Measurements from ENCODE around the gene EP300.

The EP300 gene

DNA sequence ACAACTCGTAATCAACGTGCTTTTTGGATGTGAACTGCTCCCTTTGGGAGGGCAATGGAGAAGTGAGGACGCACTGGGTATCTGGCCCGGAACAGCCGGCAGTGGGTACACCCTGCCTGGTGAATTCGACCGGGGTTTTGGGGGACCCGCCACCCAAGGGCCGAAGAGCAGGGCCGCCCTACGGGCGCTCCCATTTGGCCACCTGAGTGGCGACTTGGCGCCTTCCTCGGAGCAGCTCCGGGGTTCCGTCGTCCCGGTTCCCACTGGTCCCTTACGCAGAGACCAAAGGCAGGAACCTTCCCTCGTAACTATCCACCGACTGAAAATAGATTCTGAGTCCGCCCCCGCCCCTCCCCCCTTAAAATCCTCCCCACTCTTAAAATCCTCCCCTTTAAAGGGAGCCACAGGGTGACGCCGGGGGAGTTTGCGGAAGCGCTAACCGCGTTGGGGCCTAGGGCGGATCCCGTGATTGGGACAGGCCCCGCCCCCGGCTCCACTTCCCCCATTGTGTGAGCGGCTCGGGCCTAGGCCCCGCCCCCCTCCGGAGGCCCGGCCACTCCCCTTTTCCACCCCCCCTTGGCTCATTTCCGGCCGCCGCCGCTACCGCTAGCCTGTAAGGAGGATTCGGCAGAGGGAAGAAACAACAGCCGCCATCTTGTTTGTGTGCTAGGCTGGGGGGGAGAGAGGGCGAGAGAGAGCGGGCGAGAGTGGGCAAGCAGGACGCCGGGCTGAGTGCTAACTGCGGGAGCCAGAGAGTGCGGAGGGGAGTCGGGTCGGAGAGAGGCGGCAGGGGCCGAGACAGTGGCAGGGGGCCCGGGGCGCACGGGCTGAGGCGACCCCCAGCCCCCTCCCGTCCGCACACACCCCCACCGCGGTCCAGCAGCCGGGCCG is 1.0 kb upstream of the EP300 start (continued):
- TF ChIP-seq, protein P1, sequence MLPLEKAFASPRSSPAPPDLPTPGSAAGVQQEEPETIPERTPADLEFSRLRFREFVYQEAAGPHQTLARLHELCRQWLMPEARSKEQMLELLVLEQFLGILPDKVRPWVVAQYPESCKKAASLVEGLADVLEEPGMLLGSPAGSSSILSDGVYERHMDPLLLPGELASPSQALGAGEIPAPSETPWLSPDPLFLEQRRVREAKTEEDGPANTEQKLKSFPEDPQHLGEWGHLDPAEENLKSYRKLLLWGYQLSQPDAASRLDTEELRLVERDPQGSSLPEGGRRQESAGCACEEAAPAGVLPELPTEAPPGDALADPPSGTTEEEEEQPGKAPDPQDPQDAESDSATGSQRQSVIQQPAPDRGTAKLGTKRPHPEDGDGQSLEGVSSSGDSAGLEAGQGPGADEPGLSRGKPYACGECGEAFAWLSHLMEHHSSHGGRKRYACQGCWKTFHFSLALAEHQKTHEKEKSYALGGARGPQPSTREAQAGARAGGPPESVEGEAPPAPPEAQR (tag by site-specific recombination; IDR thresholded peaks at IDR 0.05), result no peak

DNA sequence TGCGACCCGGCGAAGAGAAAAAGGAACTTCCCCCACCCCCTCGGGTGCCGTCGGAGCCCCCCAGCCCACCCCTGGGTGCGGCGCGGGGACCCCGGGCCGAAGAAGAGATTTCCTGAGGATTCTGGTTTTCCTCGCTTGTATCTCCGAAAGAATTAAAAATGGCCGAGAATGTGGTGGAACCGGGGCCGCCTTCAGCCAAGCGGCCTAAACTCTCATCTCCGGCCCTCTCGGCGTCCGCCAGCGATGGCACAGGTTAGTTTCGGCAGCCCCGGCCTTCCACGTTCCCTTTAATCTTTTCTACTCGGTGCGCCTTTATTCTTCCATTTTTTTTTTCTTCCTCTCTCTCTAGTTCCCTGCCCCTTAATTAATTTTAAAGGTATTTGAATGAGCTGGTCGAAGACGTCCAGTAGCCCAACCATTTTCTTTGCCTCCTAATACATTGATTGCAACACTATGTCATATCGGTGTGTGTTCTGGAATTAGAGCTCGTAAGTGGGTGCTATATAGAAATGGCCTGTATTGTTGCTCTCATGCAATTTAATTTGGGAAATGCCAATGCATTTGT is 537 bp downstream of the EP300 start:
- no peak for TF ChIP-seq ZNF132 (tag by site-specific recombination; IDR thresholded peaks at IDR 0.05; ENCODE audit: borderline replicate concordance)
- TF ChIP-seq ZNF600 (tag by site-specific recombination; IDR thresholded peaks at IDR 0.05), result peak; percentile 98
- TF ChIP-seq, protein P2, sequence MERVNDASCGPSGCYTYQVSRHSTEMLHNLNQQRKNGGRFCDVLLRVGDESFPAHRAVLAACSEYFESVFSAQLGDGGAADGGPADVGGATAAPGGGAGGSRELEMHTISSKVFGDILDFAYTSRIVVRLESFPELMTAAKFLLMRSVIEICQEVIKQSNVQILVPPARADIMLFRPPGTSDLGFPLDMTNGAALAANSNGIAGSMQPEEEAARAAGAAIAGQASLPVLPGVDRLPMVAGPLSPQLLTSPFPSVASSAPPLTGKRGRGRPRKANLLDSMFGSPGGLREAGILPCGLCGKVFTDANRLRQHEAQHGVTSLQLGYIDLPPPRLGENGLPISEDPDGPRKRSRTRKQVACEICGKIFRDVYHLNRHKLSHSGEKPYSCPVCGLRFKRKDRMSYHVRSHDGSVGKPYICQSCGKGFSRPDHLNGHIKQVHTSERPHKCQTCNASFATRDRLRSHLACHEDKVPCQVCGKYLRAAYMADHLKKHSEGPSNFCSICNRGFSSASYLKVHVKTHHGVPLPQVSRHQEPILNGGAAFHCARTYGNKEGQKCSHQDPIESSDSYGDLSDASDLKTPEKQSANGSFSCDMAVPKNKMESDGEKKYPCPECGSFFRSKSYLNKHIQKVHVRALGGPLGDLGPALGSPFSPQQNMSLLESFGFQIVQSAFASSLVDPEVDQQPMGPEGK (tag by site-specific recombination; IDR thresholded peaks at IDR 0.05), result 0 out of 2 replicates have a peak, but pooled peaks have one; percentile 13
- TF ChIP-seq, protein P3, sequence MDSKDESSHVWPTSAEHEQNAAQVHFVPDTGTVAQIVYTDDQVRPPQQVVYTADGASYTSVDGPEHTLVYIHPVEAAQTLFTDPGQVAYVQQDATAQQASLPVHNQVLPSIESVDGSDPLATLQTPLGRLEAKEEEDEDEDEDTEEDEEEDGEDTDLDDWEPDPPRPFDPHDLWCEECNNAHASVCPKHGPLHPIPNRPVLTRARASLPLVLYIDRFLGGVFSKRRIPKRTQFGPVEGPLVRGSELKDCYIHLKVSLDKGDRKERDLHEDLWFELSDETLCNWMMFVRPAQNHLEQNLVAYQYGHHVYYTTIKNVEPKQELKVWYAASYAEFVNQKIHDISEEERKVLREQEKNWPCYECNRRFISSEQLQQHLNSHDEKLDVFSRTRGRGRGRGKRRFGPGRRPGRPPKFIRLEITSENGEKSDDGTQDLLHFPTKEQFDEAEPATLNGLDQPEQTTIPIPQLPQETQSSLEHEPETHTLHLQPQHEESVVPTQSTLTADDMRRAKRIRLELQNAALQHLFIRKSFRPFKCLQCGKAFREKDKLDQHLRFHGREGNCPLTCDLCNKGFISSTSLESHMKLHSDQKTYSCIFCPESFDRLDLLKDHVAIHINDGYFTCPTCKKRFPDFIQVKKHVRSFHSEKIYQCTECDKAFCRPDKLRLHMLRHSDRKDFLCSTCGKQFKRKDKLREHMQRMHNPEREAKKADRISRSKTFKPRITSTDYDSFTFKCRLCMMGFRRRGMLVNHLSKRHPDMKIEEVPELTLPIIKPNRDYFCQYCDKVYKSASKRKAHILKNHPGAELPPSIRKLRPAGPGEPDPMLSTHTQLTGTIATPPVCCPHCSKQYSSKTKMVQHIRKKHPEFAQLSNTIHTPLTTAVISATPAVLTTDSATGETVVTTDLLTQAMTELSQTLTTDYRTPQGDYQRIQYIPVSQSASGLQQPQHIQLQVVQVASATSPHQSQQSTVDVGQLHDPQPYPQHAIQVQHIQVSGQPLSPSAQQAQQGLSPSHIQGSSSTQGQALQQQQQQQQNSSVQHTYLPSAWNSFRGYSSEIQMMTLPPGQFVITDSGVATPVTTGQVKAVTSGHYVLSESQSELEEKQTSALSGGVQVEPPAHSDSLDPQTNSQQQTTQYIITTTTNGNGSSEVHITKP (tag by site-specific recombination; IDR thresholded peaks at IDR 0.05), result 0 out of 2 replicates have a peak, but pooled peaks have one; percentile 8
- TF ChIP-seq ZXDB (tag by site-specific recombination; IDR thresholded peaks at IDR 0.05), result peak; percentile 27
- no peak for TF ChIP-seq ZNF48 (tag by site-specific recombination; IDR thresholded peaks at IDR 0.05)
- TF ChIP-seq ZBTB17 (tag by site-specific recombination; IDR thresholded peaks at IDR 0.05), result peak; percentile 66; the same call in 1 of the 2 replicates
- no peak for TF ChIP-seq ZNF175 (tag by site-specific recombination; IDR thresholded peaks at IDR 0.05)
- peak; percentile 36; the same call in 1 of the 2 replicates for TF ChIP-seq ZNF391 (tag by site-specific recombination; IDR thresholded peaks at IDR 0.05; ENCODE audit: borderline replicate concordance, low read depth)
- peak; percentile 39; the same call in 1 of the 2 replicates for TF ChIP-seq ZBTB20 (tag by site-specific recombination; IDR thresholded peaks at IDR 0.05)
- TF ChIP-seq, protein P4, sequence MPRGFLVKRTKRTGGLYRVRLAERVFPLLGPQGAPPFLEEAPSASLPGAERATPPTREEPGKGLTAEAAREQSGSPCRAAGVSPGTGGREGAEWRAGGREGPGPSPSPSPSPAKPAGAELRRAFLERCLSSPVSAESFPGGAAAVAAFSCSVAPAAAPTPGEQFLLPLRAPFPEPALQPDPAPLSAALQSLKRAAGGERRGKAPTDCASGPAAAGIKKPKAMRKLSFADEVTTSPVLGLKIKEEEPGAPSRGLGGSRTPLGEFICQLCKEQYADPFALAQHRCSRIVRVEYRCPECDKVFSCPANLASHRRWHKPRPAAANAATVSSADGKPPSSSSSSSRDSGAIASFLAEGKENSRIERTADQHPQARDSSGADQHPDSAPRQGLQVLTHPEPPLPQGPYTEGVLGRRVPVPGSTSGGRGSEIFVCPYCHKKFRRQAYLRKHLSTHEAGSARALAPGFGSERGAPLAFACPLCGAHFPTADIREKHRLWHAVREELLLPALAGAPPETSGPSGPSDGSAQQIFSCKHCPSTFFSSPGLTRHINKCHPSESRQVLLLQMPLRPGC (tag by site-specific recombination; IDR thresholded peaks at IDR 0.05), result peak; percentile 49; the same call in 1 of the 2 replicates
- TF ChIP-seq, protein P5, sequence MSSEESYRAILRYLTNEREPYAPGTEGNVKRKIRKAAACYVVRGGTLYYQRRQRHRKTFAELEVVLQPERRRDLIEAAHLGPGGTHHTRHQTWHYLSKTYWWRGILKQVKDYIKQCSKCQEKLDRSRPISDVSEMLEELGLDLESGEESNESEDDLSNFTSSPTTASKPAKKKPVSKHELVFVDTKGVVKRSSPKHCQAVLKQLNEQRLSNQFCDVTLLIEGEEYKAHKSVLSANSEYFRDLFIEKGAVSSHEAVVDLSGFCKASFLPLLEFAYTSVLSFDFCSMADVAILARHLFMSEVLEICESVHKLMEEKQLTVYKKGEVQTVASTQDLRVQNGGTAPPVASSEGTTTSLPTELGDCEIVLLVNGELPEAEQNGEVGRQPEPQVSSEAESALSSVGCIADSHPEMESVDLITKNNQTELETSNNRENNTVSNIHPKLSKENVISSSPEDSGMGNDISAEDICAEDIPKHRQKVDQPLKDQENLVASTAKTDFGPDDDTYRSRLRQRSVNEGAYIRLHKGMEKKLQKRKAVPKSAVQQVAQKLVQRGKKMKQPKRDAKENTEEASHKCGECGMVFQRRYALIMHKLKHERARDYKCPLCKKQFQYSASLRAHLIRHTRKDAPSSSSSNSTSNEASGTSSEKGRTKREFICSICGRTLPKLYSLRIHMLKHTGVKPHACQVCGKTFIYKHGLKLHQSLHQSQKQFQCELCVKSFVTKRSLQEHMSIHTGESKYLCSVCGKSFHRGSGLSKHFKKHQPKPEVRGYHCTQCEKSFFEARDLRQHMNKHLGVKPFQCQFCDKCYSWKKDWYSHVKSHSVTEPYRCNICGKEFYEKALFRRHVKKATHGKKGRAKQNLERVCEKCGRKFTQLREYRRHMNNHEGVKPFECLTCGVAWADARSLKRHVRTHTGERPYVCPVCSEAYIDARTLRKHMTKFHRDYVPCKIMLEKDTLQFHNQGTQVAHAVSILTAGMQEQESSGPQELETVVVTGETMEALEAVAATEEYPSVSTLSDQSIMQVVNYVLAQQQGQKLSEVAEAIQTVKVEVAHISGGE (tag by site-specific recombination; conservative IDR thresholded peaks at IDR 0.05; ENCODE audit: low read depth), result 0 out of 2 replicates have a peak, but pooled peaks have one; percentile 25
- TF ChIP-seq GLIS2 (tag by site-specific recombination; IDR thresholded peaks at IDR 0.05), result 0 out of 2 replicates have a peak, but pooled peaks have one; percentile 30
- 0 out of 2 replicates have a peak, but pooled peaks have one; percentile 8 for TF ChIP-seq ZNF660 (tag by site-specific recombination; IDR thresholded peaks at IDR 0.05)
- TF ChIP-seq ZNF433 (tag by site-specific recombination; IDR thresholded peaks at IDR 0.05; ENCODE audit: low read depth), result no peak
- Histone ChIP-seq H3K4me3 (ENCODE audit: low read depth, low read length) (peak overlapping the region; percentile 98), H3K27ac (ENCODE audit: extremely low read depth, low read depth, low read length) (peak overlapping the region; percentile 100), H3K36me3 (ENCODE audit: control insufficient read depth in 2 of 2, insufficient read depth in 1 of 2, low read length in 2 of 2) (peaks cover 0 to 17% of the 10 kb centered on the region in 2 experiments; a peak in 1 of 3 replicates), H3K9me3 (ENCODE audit: control insufficient read depth, insufficient read depth, low read depth, low read length) (no peaks in the 10 kb centered on the region), H3K4me1 (ENCODE audit: control insufficient read depth, insufficient read depth, low read length) (peaks cover 13% of the 10 kb centered on the region)
- ChIA-PET POLR2A (interaction anchor here (0.5 to 4.5 kb wide), 12 partner anchors 8 to 208 kb away, joined by 3 to 51 read pairs (median 3); partner anchors contain the start of genes RBX1 and ZC3H7B), CTCF (interaction anchor here (0.6 to 2.4 kb wide), 3 partner anchors 10 to 223 kb away, joined by 3 to 15 read pairs (median 3); no protein-coding TSS in a partner anchor)

Data from HEK293 (cell line).